ENCODE data around the gene CENPA.

GRCh38 chr2:26812731-26813130, 26.9 kb downstream of the CENPA start:
- TF ChIP-seq POLR2A (IDR thresholded peaks at IDR 0.05; ENCODE audit: low read length) = no peak
- no peak for TF ChIP-seq GATA1 (IDR thresholded peaks at IDR 0.05; ENCODE audit: low read depth, low read length)
